PC-3 (cell line): ENCODE data around the gene LRRTM4.

Experiments used
- CTCF ChIP-seq: fragments of 300-600 bp; sonication (generic); conservative IDR thresholded peaks from 2 replicates; pipeline ENCODE4 v1.5.1; 2017; ENCODE audit warnings: antibody characterized with exemption, low read depth, mild to moderate bottlenecking, low read length
- EZH2 ChIP-seq: fragments of 300-600 bp; sonication (generic); IDR thresholded peaks from one replicate; pipeline ENCODE4 v1.6.1; 2017; ENCODE audit warnings: antibody characterized with exemption, mild to moderate bottlenecking, low read length; ENCODE audit not compliant: unreplicated experiment
- EZH2phosphoT487 ChIP-seq: fragments of 300-600 bp; sonication (generic); IDR thresholded peaks from 2 replicates; pipeline ENCODE4 v1.6.1; 2018; ENCODE audit warnings: mild to moderate bottlenecking, antibody characterized with exemption, low read length, borderline replicate concordance

GRCh38 chr2:77488141-77488540, 34.0 kb downstream of the LRRTM4 start:
- TF ChIP-seq CTCF, result no peak
- no peak for TF ChIP-seq EZH2
- TF ChIP-seq EZH2phosphoT487, result no peak
